Stomach (tissue), 9 donors: Measurements from ENCODE around the gene DRD1. TPM values are rescaled to one million over a fixed set of nuclear protein-coding genes. Genes with fewer than 3 reads are reported as not detected.
"Not testable (repeated sequence)": the region's sequence is repeated elsewhere in the genome, so short reads cannot be mapped to it uniquely, and the experiment has no call there.

Experiments
- DNase-seq, 2 donors: peaks; one replicate each; pipeline versions ENCODE4 v3.0.0 to v3.0.0-alpha.2; 2013 to 2019
- H3K27ac ChIP-seq, 5 donors: fragments of 200-600 bp in 4 of 5; sonication (generic) in 4 of 5; one replicate each; pipeline ENCODE4 v1.5.1; 2013 to 2019; ENCODE audit warnings: mild to moderate bottlenecking in 1 of 5, moderate library complexity in 1 of 5
- H3K27me3 ChIP-seq, 3 donors: fragments of 200-600 bp; sonication (generic); one replicate each; pipeline ENCODE4 v1.5.1; 2017 to 2019; ENCODE audit warnings: mixed run types in 1 of 3
- H3K36me3 ChIP-seq, 4 donors: fragments of 200-600 bp; sonication (generic); 1 replicate in 3 of 4; 2 replicates in 1 of 4; pipeline ENCODE4 v1.5.1; 2016 to 2019
- H3K4me1 ChIP-seq, 4 donors: fragments of 200-600 bp; sonication (generic); one replicate each; pipeline ENCODE4 v1.5.1; 2016 to 2019
- H3K4me3 ChIP-seq, 4 donors: fragments of 200-600 bp; sonication (generic) in 3 of 4; one replicate each; pipeline ENCODE4 v1.5.1; 2016 to 2019; ENCODE audit warnings: mild to moderate bottlenecking in 1 of 4
- H3K9me3 ChIP-seq, 4 donors: fragments of 200-600 bp; sonication (generic); one replicate each; pipeline ENCODE4 v1.5.1; 2016 to 2019
- CTCF ChIP-seq, 7 experiments: fragments of 450-650 bp in 4 of 7; fragments of 200-600 bp in 3 of 7; sonication (generic) in 3 of 7; IDR thresholded peaks; one replicate each; pipeline ENCODE4 v1.5.1; 2016 to 2019; ENCODE audit warnings: antibody characterized with exemption in 7 of 7, control low read depth in 2 of 7, mild to moderate bottlenecking in 1 of 7
- EP300 ChIP-seq: sonication (generic); formaldehyde crosslinking; IDR thresholded peaks from one replicate; pipeline ENCODE4 v1.6.1; 2017; ENCODE audit warnings: antibody characterized with exemption
- POLR2A ChIP-seq, 4 donors: fragments of 450-650 bp; IDR thresholded peaks; one replicate each; pipeline ENCODE4 v1.6.1; 2016; ENCODE audit warnings: antibody characterized with exemption in 4 of 4, control low read depth in 2 of 4, mild to moderate bottlenecking in 1 of 4, moderate library complexity in 1 of 4
- POLR2AphosphoS5 ChIP-seq, 3 donors: sonication (generic); formaldehyde crosslinking; IDR thresholded peaks; one replicate each; pipeline ENCODE4 v1.6.1; 2016; ENCODE audit warnings: antibody characterized with exemption in 3 of 3
- WGBS, 5 donors: extraction: QIAGEN DNeasy Blood & Tissue Kit in 3 of 5; methylation state at CpG; one replicate each; pipeline versions ENCODE4 v1.1.5 to v1.1.7; 2013 to 2018; 5-methylcytosine and 5-hydroxymethylcytosine counted together
- intact Hi-C: fragments of 100-400 bp; cut with DNase I; formaldehyde crosslinking; loops from one replicate; pipeline ENCODE4 v1.15.1; 2023; ENCODE audit warnings: low total_unique reads
- polyA plus RNA-seq, 3 donors: library from polyadenylated mRNA; stranded (reverse); fragments of 200-250 nt; gene quantifications; one replicate each; pipeline ENCODE4 v1.2.3, GENCODE V29; 2013
- total RNA-seq, 5 donors: library from RNA; depleted of rRNA; stranded (reverse); fragments of >200 nt; gene quantifications; one replicate each; pipeline versions ENCODE4 v1.1.0 to v1.2.3, GENCODE V29; 2014 to 2016
- donor health status: healthy with polysubstance abuse.
- donor health status: Bipolar disorder and iron deficiency.
- donor health status: healthy.

Gene DRD1
- total and polyA plus RNA-seq, 8 donors: 0.08 to 0.55 TPM; not detected in 6

- Histone ChIP-seq H3K4me3 (no peak overlapping the region), H3K27ac (no peak overlapping the region), H3K4me1 (peaks cover 14 to 22% (median 18%) of the 10 kb centered on the region in 4 donors), H3K9me3 (no peaks in the 10 kb centered on the region), H3K36me3 (no peaks in the 10 kb centered on the region), H3K27me3 (peaks cover 0 to 70% (median 35%) of the 10 kb centered on the region in 3 donors)
- 15 to 41% (median 24%) methylated on average over 2 of the region's 2 CpGs for WGBS, 5 donors
- intact Hi-C loops: no loop called here
- TF ChIP-seq EP300: no peak
- TF ChIP-seq POLR2A (IDR thresholded peaks at IDR 0.05): no peak
- no peak for TF ChIP-seq POLR2AphosphoS5 (IDR thresholded peaks at IDR 0.05)
- TF ChIP-seq CTCF (IDR thresholded peaks at IDR 0.05): no peak
- DNase-seq: no peak
Observed at GRCh38 chr5:175447571-175447970, 3.6 kb upstream of the DRD1 start.

GRCh38 chr5:175446378-175446777 is 2.4 kb upstream of the DRD1 start:
- 83 to 92% (median 90%) methylated on average over 14 of the region's 14 CpGs for WGBS, 5 donors
- intact Hi-C loops, H3K36me3 ChIP-seq, DNase-seq, H3K27ac ChIP-seq, H3K4me3 ChIP-seq, H3K9me3 ChIP-seq: not testable (repeated sequence)
- H3K27me3 ChIP-seq: peaks cover 0 to 78% (median 41%) of the 10 kb centered on the region in 3 donors
- H3K4me1 ChIP-seq: peaks cover 14 to 22% (median 18%) of the 10 kb centered on the region in 4 donors

- TF ChIP-seq POLR2AphosphoS5 (IDR thresholded peaks at IDR 0.05) (no peak), CTCF (IDR thresholded peaks at IDR 0.05) (peak in 2 of 7 experiments; percentile 7 to 42), EP300 (no peak), POLR2A (IDR thresholded peaks at IDR 0.05) (no peak)
- no peaks in the 10 kb centered on the region for H3K36me3 ChIP-seq
- 17 to 23% (median 20%) methylated on average over 35 to 37 of the region's 37 CpGs for WGBS, 5 donors
- H3K9me3 ChIP-seq: no peaks in the 10 kb centered on the region
- intact Hi-C loops: loop anchor here (5.0 kb wide), 1 partner anchor 488 kb away; no protein-coding TSS in a partner anchor
- DNase-seq: no peak
- H3K4me3 ChIP-seq: peak overlapping the region; percentile 38 to 52 (median 46)
- H3K27ac ChIP-seq: no peak overlapping the region
- peaks cover 14 to 22% (median 18%) of the 10 kb centered on the region in 4 donors for H3K4me1 ChIP-seq
- H3K27me3 ChIP-seq: peaks cover 0 to 75% (median 44%) of the 10 kb centered on the region in 3 donors
Observed at GRCh38 chr5:175444905-175445456, 999 bp upstream of the DRD1 start.

DNA sequence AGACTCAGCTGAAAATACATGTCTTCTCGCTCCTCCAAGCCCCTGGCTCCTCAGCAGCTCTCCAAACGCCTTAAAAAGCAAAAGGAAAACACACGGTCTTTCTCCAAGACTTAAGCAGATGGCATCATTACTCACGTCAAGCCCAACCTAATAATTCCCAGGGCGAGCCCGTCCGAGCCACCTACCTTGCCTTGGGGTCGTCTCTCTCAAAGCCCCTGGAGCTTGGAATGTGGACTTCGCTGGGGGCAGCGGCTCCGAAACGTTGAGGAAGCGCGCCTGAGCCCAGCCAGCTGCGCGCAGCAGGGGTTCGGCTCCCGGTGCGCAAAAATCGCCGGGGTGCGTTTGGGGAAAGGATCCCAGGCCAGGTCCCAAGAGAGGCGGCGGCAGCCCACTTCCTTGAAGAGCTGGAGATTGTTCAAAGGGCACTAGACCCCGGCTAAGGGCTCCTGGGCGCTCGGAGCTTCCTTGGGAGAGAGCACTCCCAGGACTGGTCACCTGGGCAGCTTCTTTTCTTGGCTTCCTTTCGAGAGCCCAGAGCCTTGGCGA is 395 bp downstream of the DRD1 start:
- intact Hi-C loops: loop anchor here (5.0 kb wide), 1 partner anchor 486 kb away; no protein-coding TSS in a partner anchor
- Histone ChIP-seq H3K27me3 (peaks cover 0 to 73% (median 44%) of the 10 kb centered on the region in 3 donors), H3K4me1 (peaks cover 14 to 22% (median 18%) of the 10 kb centered on the region in 4 donors), H3K4me3 (peak overlapping the region; percentile 38 to 52 (median 46)), H3K36me3 (no peaks in the 10 kb centered on the region), H3K9me3 (no peaks in the 10 kb centered on the region), H3K27ac (peak overlapping the region in 1 of 5 donors; percentile 3)
- no peak for DNase-seq
- no peak for TF ChIP-seq CTCF (IDR thresholded peaks at IDR 0.05)
- TF ChIP-seq POLR2A (IDR thresholded peaks at IDR 0.05): no peak
- no peak for TF ChIP-seq POLR2AphosphoS5 (IDR thresholded peaks at IDR 0.05)
- no peak for TF ChIP-seq EP300
- 7 to 13% (median 9%) methylated on average over 7 to 29 of the region's 29 CpGs for WGBS, 5 donors
